Keratinocyte (primary cell): ENCODE measurements around the gene PRKAB2. TPM values are rescaled to one million over a fixed set of nuclear protein-coding genes. Genes with fewer than 3 reads are reported as not detected.

ENCODE experiments used
- DNase-seq: peaks from one replicate; pipeline ENCODE4 v3.0.0-alpha.2; 2011; ENCODE audit warnings: low read depth, missing footprints, low spot score
- FAIRE-seq: peaks from 2 replicates; lab custom pipeline; 2011; peaks lifted over from hg19 to GRCh38; lab: Jason Lieb, UNC
- H2AFZ ChIP-seq: 2 replicates; pipeline ENCODE4 v1.6.0; 2012; ENCODE audit warnings: low read length, control low read depth, inconsistent platforms; ENCODE audit not compliant: control insufficient read depth
- H3K27ac ChIP-seq: 2 replicates; pipeline ENCODE4 v1.5.1; 2011; ENCODE audit warnings: low read length; ENCODE audit not compliant: control insufficient read depth, insufficient read depth
- H3K27me3 ChIP-seq: 3 replicates; pipeline ENCODE4 v1.6.0; 2011; ENCODE audit warnings: low read length; ENCODE audit not compliant: control insufficient read depth, insufficient read depth; ENCODE audit errors: extremely low read depth
- H3K36me3 ChIP-seq, 2 experiments: 2 replicates in 1 of 2; 3 replicates in 1 of 2; pipeline ENCODE4 v1.5.1; 2011; ENCODE audit warnings: low read length in 2 of 2, mild to moderate bottlenecking in 1 of 2; ENCODE audit not compliant: control insufficient read depth in 2 of 2, insufficient read depth in 2 of 2; ENCODE audit errors: extremely low read depth in 1 of 2
- H3K4me1 ChIP-seq: 3 replicates; pipeline ENCODE4 v1.5.1; 2011; ENCODE audit warnings: low read length; ENCODE audit not compliant: control insufficient read depth, insufficient read depth; ENCODE audit errors: extremely low read depth
- H3K4me2 ChIP-seq: 3 replicates; pipeline ENCODE4 v1.6.0; 2011; ENCODE audit warnings: low read depth, low read length; ENCODE audit not compliant: control insufficient read depth, insufficient read depth; ENCODE audit errors: extremely low read depth
- H3K4me3 ChIP-seq, 3 experiments: fragments of 200-600 bp in 1 of 3; sonication (generic) in 1 of 3; 2 replicates in 2 of 3; 3 replicates in 1 of 3; pipeline ENCODE4 v1.5.1; 2011 to 2016; ENCODE audit warnings: low read length in 3 of 3, mild to moderate bottlenecking in 3 of 3, control low read depth in 2 of 3, inconsistent platforms in 1 of 3, low read depth in 1 of 3, mixed read lengths in 1 of 3, mixed run types in 1 of 3, moderate library complexity in 1 of 3; ENCODE audit not compliant: control insufficient read depth in 2 of 3, insufficient read depth in 2 of 3; ENCODE audit errors: extremely low read depth in 1 of 3
- H3K79me2 ChIP-seq: 2 replicates; pipeline ENCODE4 v1.6.0; 2012; ENCODE audit warnings: low read length; ENCODE audit not compliant: control insufficient read depth, insufficient read depth
- H3K9ac ChIP-seq: 3 replicates; pipeline ENCODE4 v1.6.0; 2011; ENCODE audit warnings: low read length; ENCODE audit not compliant: control insufficient read depth, insufficient read depth; ENCODE audit errors: extremely low read depth
- H3K9me1 ChIP-seq: 3 replicates; pipeline ENCODE4 v1.6.0; 2011; ENCODE audit warnings: low read length; ENCODE audit not compliant: control insufficient read depth, insufficient read depth; ENCODE audit errors: extremely low read depth
- H3K9me3 ChIP-seq: 2 replicates; pipeline ENCODE4 v1.5.1; 2012; ENCODE audit warnings: low read depth, low read length; ENCODE audit not compliant: control insufficient read depth
- H4K20me1 ChIP-seq: 3 replicates; pipeline ENCODE4 v1.6.0; 2011; ENCODE audit warnings: low read length; ENCODE audit not compliant: control insufficient read depth, insufficient read depth; ENCODE audit errors: extremely low read depth
- CTCF ChIP-seq, 3 experiments: IDR thresholded peaks in 1 of 3; conservative IDR thresholded peaks in 1 of 3; optimal IDR thresholded peaks in 1 of 3; 2 replicates in 2 of 3; 3 replicates in 1 of 3; pipeline versions ENCODE3 to v1.5.1; 2011; ENCODE audit warnings: low read length in 3 of 3, mild to moderate bottlenecking in 3 of 3, moderate library complexity in 2 of 3, control low read depth in 1 of 3, inconsistent platforms in 1 of 3; ENCODE audit not compliant: insufficient read depth in 2 of 3; ENCODE audit errors: extremely low read depth in 1 of 3
- EZH2 ChIP-seq: IDR thresholded peaks from one replicate; pipeline ENCODE4 v1.6.1; 2012; ENCODE audit warnings: inconsistent platforms, mild to moderate bottlenecking, low read length, moderate library complexity
- dilution Hi-C: fragments of 300-500 bp; cut with MboI; formaldehyde crosslinking; loops from one replicate; pipeline ENCODE4 v1.7.0; 2020; ENCODE audit warnings: low sequenced_read_pairs; ENCODE audit not compliant: extremely low pct_ligation_motif_present
- polyA plus RNA-seq, 5 experiments: library from polyadenylated mRNA; depleted of rRNA in 3 of 5; stranded (reverse) in 3 of 5; stranded (forward) in 1 of 5; unstranded in 1 of 5; fragments of >200 nt; gene quantifications; 1 replicate in 1 of 5; 2 replicates in 3 of 5; 3 replicates in 1 of 5; pipeline versions ENCODE4 v1.2.1 to v1.2.3, GENCODE V29; 2011 to 2012; ENCODE audit warnings: missing spikeins in 2 of 5, low read depth in 1 of 5, low replicate concordance in 1 of 5

PRKAB2 gene
- polyA plus RNA-seq, 1 donor (not counting 4 experiments of a cell fraction or from before 2014, with no cell fraction given): 39.9 TPM

GRCh38 chr1:147217141-147217540 is 44.9 kb upstream of the PRKAB2 start:
- Histone ChIP-seq H3K27me3 (no peaks in the 10 kb centered on the region), H3K36me3 (no peaks in the 10 kb centered on the region), H3K9me3 (no peaks in the 10 kb centered on the region), H3K79me2 (no peaks in the 10 kb centered on the region), H3K4me1 (no peaks in the 10 kb centered on the region), H3K4me3 (no peak overlapping the region), H3K9me1 (no peaks in the 10 kb centered on the region), H4K20me1 (no peaks in the 10 kb centered on the region), H3K9ac (no peak overlapping the region), H3K27ac (no peak overlapping the region), H2AFZ (no peak overlapping the region), H3K4me2 (no peak overlapping the region)
- dilution Hi-C loops: no loop called here
- DNase-seq (no peak), FAIRE-seq (no peak)
- TF ChIP-seq CTCF (optimal IDR thresholded peaks at IDR 0.05 in 1 of 3, IDR thresholded peaks at IDR 0.05 in 1 of 3, conservative IDR thresholded peaks at IDR 0.05 in 1 of 3; ENCODE audit: extremely low read depth in 1 of 3, insufficient read depth in 2 of 3, low read length in 3 of 3): no peak

GRCh38 chr1:147216124-147216523 is 43.9 kb upstream of the PRKAB2 start:
- H3K9ac ChIP-seq: no peak overlapping the region
- FAIRE-seq: no peak
- H3K4me1 ChIP-seq: no peaks in the 10 kb centered on the region
- no peaks in the 10 kb centered on the region for H3K79me2 ChIP-seq
- no peak overlapping the region for H3K27ac ChIP-seq
- no peaks in the 10 kb centered on the region for H4K20me1 ChIP-seq
- no peaks in the 10 kb centered on the region for H3K9me1 ChIP-seq
- H3K36me3 ChIP-seq: no peaks in the 10 kb centered on the region
- H3K9me3 ChIP-seq: no peaks in the 10 kb centered on the region
- H3K4me3 ChIP-seq: no peak overlapping the region
- no peak overlapping the region for H2AFZ ChIP-seq
- TF ChIP-seq CTCF (optimal IDR thresholded peaks at IDR 0.05 in 1 of 3, IDR thresholded peaks at IDR 0.05 in 1 of 3, conservative IDR thresholded peaks at IDR 0.05 in 1 of 3; ENCODE audit: extremely low read depth in 1 of 3, insufficient read depth in 2 of 3, low read length in 3 of 3) (no peak), EZH2 (no peak)
- no peak for DNase-seq
- no peaks in the 10 kb centered on the region for H3K27me3 ChIP-seq
- H3K4me2 ChIP-seq: no peak overlapping the region
- dilution Hi-C loops: no loop called here
